HG02943 (cell line): Measurements from ENCODE around the gene ADAM21.
"Not testable (repeated sequence)": the region's sequence is repeated elsewhere in the genome, so short reads cannot be mapped to it uniquely, and the experiment has no call there.

Experiments used
- ATAC-seq: cut with Tn5 transposase; IDR thresholded peaks from one replicate; pipeline ENCODE4 v1.9.1; 2021; ENCODE audit warnings: mild to moderate bottlenecking, low read depth, moderate library complexity; ENCODE audit not compliant: unreplicated experiment

ADAM21 gene

GRCh38 chr14:70451874-70452273, at the start of gene ADAM21:
Gene ADAM21 (plus strand): TSS chr14:70452174. CDS start chr14:70457500, 5,326 bp downstream.
- no peak for ATAC-seq

- not testable (repeated sequence) for ATAC-seq
Measured at GRCh38 chr14:70403335-70403734, 48.6 kb upstream of the ADAM21 start.

- not testable (repeated sequence) for ATAC-seq
Measured at GRCh38 chr14:70406216-70406615, 45.8 kb upstream of the ADAM21 start.

GRCh38 chr14:70407621-70408020, 44.4 kb upstream of the ADAM21 start:
- no peak for ATAC-seq

GRCh38 chr14:70415788-70416187, 36.2 kb upstream of the ADAM21 start:
- no peak for ATAC-seq

GRCh38 chr14:70416338-70416724, 35.6 kb upstream of the ADAM21 start:
- no peak for ATAC-seq

GRCh38 chr14:70416725-70417349, 35.1 kb upstream of the ADAM21 start, which contains the start of gene SYNJ2BP:
Gene SYNJ2BP (minus strand): TSS chr14:70417090. CDS start chr14:70416963, 127 bp downstream.
- no peak for ATAC-seq

GRCh38 chr14:70419270-70419931, 32.6 kb upstream of the ADAM21 start:
- ATAC-seq: not testable (repeated sequence)

GRCh38 chr14:70422538-70422937, 29.4 kb upstream of the ADAM21 start:
- no peak for ATAC-seq

GRCh38 chr14:70425354-70425753, 26.6 kb upstream of the ADAM21 start:
- ATAC-seq: no peak

- not testable (repeated sequence) for ATAC-seq
Measured at GRCh38 chr14:70426555-70426954, 25.4 kb upstream of the ADAM21 start.

- no peak for ATAC-seq
Measured at GRCh38 chr14:70436867-70437266, 15.1 kb upstream of the ADAM21 start.

- ATAC-seq: no peak
Measured at GRCh38 chr14:70441641-70442040, 10.3 kb upstream of the ADAM21 start.

- ATAC-seq: no peak
Measured at GRCh38 chr14:70442750-70443149, 9.2 kb upstream of the ADAM21 start.

- ATAC-seq: no peak
Measured at GRCh38 chr14:70448633-70449340, 3.2 kb upstream of the ADAM21 start.

- ATAC-seq: no peak
Measured at GRCh38 chr14:70454731-70455130, 2.8 kb downstream of the ADAM21 start.

GRCh38 chr14:70468731-70469130, 16.8 kb downstream of the ADAM21 start:
- ATAC-seq: no peak

GRCh38 chr14:70470863-70471563, 19.0 kb downstream of the ADAM21 start:
- not testable (repeated sequence) for ATAC-seq

GRCh38 chr14:70472253-70473159, 20.5 kb downstream of the ADAM21 start:
- no peak for ATAC-seq

GRCh38 chr14:70473825-70474224, 21.9 kb downstream of the ADAM21 start:
- ATAC-seq: no peak
